Adrenal gland (tissue), 5 donors: ENCODE data around the gene KLC1.

Experiments used
- CTCF ChIP-seq, 6 experiments: fragments of 450-650 bp in 4 of 6; fragments of 200-600 bp in 2 of 6; sonication (generic) in 1 of 6; IDR thresholded peaks; 1 replicate in 5 of 6; 2 replicates in 1 of 6; pipeline versions ENCODE4 v1.5.1 to v1.8.0; 2016 to 2021; ENCODE audit warnings: antibody characterized with exemption in 6 of 6, mild to moderate bottlenecking in 2 of 6, moderate library complexity in 1 of 6
- POLR2A ChIP-seq, 2 donors: fragments of 450-650 bp; IDR thresholded peaks; one replicate each; pipeline ENCODE4 v1.6.1; 2017; ENCODE audit warnings: antibody characterized with exemption in 2 of 2, mild to moderate bottlenecking in 2 of 2, moderate library complexity in 1 of 2
- donor health status: DM: no; HTN: no; CAD: no.

- TF ChIP-seq CTCF (IDR thresholded peaks at IDR 0.05) (no peak), POLR2A (IDR thresholded peaks at IDR 0.05) (no peak)
These were observed 78.6 kb downstream of the KLC1 start for GRCh38 chr14:103707329-103708263.
